DOHH2 (cell line): ENCODE measurements around the gene CLEC17A.

Experiments used
- EZH2phosphoT487 ChIP-seq: fragments of 200-600 bp; sonication (generic); IDR thresholded peaks from 2 replicates; pipeline ENCODE4 v1.6.1; 2017; ENCODE audit warnings: borderline replicate concordance, mild to moderate bottlenecking, antibody characterized with exemption, low read length, moderate library complexity, mixed read lengths
- TF ChIP-seq, protein P1 (sequence below): fragments of 200-600 bp; sonication (generic); IDR thresholded peaks from one replicate; pipeline ENCODE4 v1.5.1; 2014; ENCODE audit warnings: antibody characterized with exemption, mild to moderate bottlenecking, low read depth, low read length; ENCODE audit not compliant: poor library complexity, severe bottlenecking

DNA sequence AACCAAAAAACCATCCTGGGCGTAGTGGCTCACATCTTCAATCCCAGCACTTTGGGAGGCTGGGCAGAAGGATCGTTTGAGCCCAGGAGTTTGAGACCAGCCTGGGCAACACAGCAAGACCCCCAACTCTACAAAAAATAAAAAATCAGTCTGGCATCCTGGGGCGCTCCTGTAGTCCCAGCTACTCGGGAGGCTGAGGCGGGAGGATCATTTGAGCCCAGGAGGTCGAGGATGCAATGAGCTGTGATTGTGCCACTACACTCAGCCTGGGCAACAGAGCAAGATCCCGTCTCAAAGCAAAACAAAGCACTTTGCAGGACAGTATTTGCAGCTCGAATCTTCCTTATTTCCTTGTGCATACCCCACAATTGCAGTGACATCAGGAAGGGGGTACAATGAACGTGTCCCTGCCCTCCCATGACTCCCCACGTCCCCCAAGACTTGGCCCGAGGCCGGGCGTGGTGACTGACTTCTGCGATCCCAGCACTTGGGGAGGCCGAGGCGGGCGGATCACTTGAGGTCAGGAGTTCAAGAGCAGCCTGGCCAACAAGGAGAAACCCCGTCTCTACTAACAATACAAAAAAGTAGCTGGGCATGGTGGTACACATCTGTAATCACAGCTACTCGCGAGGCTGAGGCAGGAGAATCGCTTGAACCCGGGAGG lies 11.9 kb upstream of the CLEC17A start:
- TF ChIP-seq, protein P1, sequence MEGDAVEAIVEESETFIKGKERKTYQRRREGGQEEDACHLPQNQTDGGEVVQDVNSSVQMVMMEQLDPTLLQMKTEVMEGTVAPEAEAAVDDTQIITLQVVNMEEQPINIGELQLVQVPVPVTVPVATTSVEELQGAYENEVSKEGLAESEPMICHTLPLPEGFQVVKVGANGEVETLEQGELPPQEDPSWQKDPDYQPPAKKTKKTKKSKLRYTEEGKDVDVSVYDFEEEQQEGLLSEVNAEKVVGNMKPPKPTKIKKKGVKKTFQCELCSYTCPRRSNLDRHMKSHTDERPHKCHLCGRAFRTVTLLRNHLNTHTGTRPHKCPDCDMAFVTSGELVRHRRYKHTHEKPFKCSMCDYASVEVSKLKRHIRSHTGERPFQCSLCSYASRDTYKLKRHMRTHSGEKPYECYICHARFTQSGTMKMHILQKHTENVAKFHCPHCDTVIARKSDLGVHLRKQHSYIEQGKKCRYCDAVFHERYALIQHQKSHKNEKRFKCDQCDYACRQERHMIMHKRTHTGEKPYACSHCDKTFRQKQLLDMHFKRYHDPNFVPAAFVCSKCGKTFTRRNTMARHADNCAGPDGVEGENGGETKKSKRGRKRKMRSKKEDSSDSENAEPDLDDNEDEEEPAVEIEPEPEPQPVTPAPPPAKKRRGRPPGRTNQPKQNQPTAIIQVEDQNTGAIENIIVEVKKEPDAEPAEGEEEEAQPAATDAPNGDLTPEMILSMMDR, result no peak
- TF ChIP-seq EZH2phosphoT487, result no peak
